K562 (cell line): ENCODE measurements around the gene CLIC1. TPM values are rescaled to one million over a fixed set of nuclear protein-coding genes. Genes with fewer than 3 reads are reported as not detected.
A peak's percentile ranks its signal among the peaks of the same experiment; 100 is the strongest.

Experiments
- ATAC-seq: fragments of 200-7000 bp; cut with Tn5 transposase; 3 replicates; pipeline ENCODE4 v1.9.1; 2020; ENCODE audit warnings: moderate library complexity
- BruUV-seq: library from RNA; stranded (reverse); fragments of 400-500 nt; replicated peaks from 2 replicates; lab custom pipeline; 2021; lab: Mats Ljungman, UMichigan
- CTCF ChIA-PET: fragments of 300-600 bp; formaldehyde crosslinking; extraction: SDS; loops from one replicate; lab custom pipeline; 2021; ENCODE audit warnings: low intra/inter-chr PET ratio; lab: Yijun Ruan, JAX
- POLR2A ChIA-PET: fragments of 300-600, 350-650 bp; sonication (Branson Sonifier 250); formaldehyde crosslinking; extraction: SDS; loops from one replicate; lab custom pipeline; 2021; ENCODE audit warnings: antibody characterized with exemption, inconsistent platforms; lab: Yijun Ruan, JAX
- DNase-seq, 4 experiments: peaks; one replicate each; pipeline versions ENCODE4 v3.0.0 to v3.0.0-alpha.2; 2011 to 2018; ENCODE audit warnings: low spot score in 3 of 4, mixed read lengths in 3 of 4; ENCODE audit errors: extremely low read depth in 1 of 4
- FAIRE-seq: peaks from 2 replicates; lab custom pipeline; 2011; peaks lifted over from hg19 to GRCh38; lab: Jason Lieb, UNC
- H2AFZ ChIP-seq: 2 replicates; pipeline ENCODE4 v1.6.0; 2011; ENCODE audit warnings: low read depth, low read length, control low read depth, inconsistent platforms
- H3K27ac ChIP-seq: fragments of 200-600 bp; 3 replicates; pipeline ENCODE4 v1.8.0; 2011; ENCODE audit warnings: low read depth, mild to moderate bottlenecking, control low read depth, inconsistent platforms, low read length, moderate library complexity, mixed read lengths; ENCODE audit errors: extremely low read depth
- H3K27me3 ChIP-seq, 2 experiments: fragments of 300-600 bp in 1 of 2; 2 replicates in 1 of 2; 3 replicates in 1 of 2; pipeline versions ENCODE4 v1.6.0 to v1.8.0; 2011; ENCODE audit warnings: inconsistent platforms in 2 of 2, low read length in 2 of 2, mild to moderate bottlenecking in 1 of 2, mixed read lengths in 1 of 2, moderate library complexity in 1 of 2; ENCODE audit not compliant: control insufficient read depth in 2 of 2, insufficient read depth in 2 of 2
- H3K36me3 ChIP-seq: fragments of 300-600 bp; 3 replicates; pipeline ENCODE4 v1.8.0; 2011; ENCODE audit warnings: mild to moderate bottlenecking, low read length, inconsistent platforms; ENCODE audit not compliant: control insufficient read depth, insufficient read depth
- H3K4me1 ChIP-seq, 2 experiments: fragments of 200-600 bp in 1 of 2; replicated peaks in 1 of 2; 2 replicates in 1 of 2; 3 replicates in 1 of 2; pipeline versions ENCODE4 v1.5.1 to v1.8.0; 2011; ENCODE audit warnings: inconsistent platforms in 2 of 2, low read length in 2 of 2, mild to moderate bottlenecking in 1 of 2, mixed read lengths in 1 of 2, moderate library complexity in 1 of 2; ENCODE audit not compliant: control insufficient read depth in 2 of 2, insufficient read depth in 2 of 2
- H3K4me2 ChIP-seq: 2 replicates; pipeline ENCODE4 v1.6.1; 2011; ENCODE audit warnings: low read length, control low read depth, inconsistent platforms, mixed read lengths; ENCODE audit not compliant: insufficient read depth
- H3K4me3 ChIP-seq: fragments of 200-600 bp; sonication (generic), shearing (Covaris generic); 2 replicates; pipeline ENCODE4 v1.5.1; 2016; ENCODE audit warnings: control low read depth, inconsistent platforms
- H3K79me2 ChIP-seq: fragments of 200-600 bp; 3 replicates; pipeline ENCODE4 v1.8.0; 2011; ENCODE audit warnings: low read length, inconsistent platforms; ENCODE audit not compliant: control insufficient read depth, insufficient read depth
- H3K9ac ChIP-seq, 2 experiments: 2 replicates each; pipeline versions ENCODE4 v1.6.0 to v1.6.1; 2011; ENCODE audit warnings: low read depth in 2 of 2, low read length in 2 of 2, control low read depth in 1 of 2, inconsistent platforms in 1 of 2, mild to moderate bottlenecking in 1 of 2, mixed read lengths in 1 of 2; ENCODE audit not compliant: insufficient read depth in 1 of 2
- H3K9me1 ChIP-seq: one replicate; pipeline ENCODE4 v1.6.0; 2011; ENCODE audit warnings: inconsistent platforms, mild to moderate bottlenecking, low read length, moderate library complexity; ENCODE audit not compliant: control insufficient read depth, insufficient read depth
- H3K9me3 ChIP-seq: replicated peaks from 2 replicates; pipeline ENCODE4 v1.5.1; 2011; ENCODE audit warnings: low read depth, low read length, inconsistent platforms; ENCODE audit not compliant: control insufficient read depth, insufficient read depth
- H4K20me1 ChIP-seq: replicated peaks from 2 replicates; pipeline ENCODE4 v1.6.1; 2011; ENCODE audit warnings: low read length, inconsistent platforms, mixed read lengths; ENCODE audit not compliant: control insufficient read depth, insufficient read depth
- BDP1 ChIP-seq: IDR thresholded peaks from 3 replicates; pipeline ENCODE4 v1.6.1; 2011; ENCODE audit not compliant: insufficient read length, insufficient read depth
- KLF1 ChIP-seq: fragments of 450-650 bp; IDR thresholded peaks from 2 replicates; pipeline ENCODE4 v1.6.1; 2016; ENCODE audit warnings: missing genetic modification characterization, missing compliant biosample characterization
- MAX ChIP-seq: sonication (generic); formaldehyde crosslinking; IDR thresholded peaks from 2 replicates; pipeline ENCODE4 v1.9.0; 2022; ENCODE audit warnings: mild to moderate bottlenecking, missing genetic modification reagents
- MBD2 ChIP-seq: sonication (generic); IDR thresholded peaks from 2 replicates; pipeline ENCODE4 v1.6.1; 2016; ENCODE audit warnings: low read depth, borderline replicate concordance
- MLX ChIP-seq, 2 experiments: fragments of 450-650 bp in 1 of 2; sonication (generic) in 1 of 2; formaldehyde crosslinking; conservative IDR thresholded peaks; 2 replicates each; pipeline versions ENCODE4 v1.4.0 to v1.8.1; 2020 to 2022; ENCODE audit warnings: mild to moderate bottlenecking in 1 of 2, missing genetic modification reagents in 1 of 2
- SUPT5H ChIP-seq: fragments of 450-650 bp; IDR thresholded peaks from 2 replicates; pipeline ENCODE4 v1.6.1; 2016
- TOE1 ChIP-seq, 2 experiments: fragments of 450-650 bp in 1 of 2; sonication (generic) in 1 of 2; formaldehyde crosslinking in 1 of 2; IDR thresholded peaks; 2 replicates each; pipeline versions ENCODE4 v1.7.1 to v1.8.0; 2016 to 2022; ENCODE audit warnings: borderline replicate concordance in 2 of 2, mild to moderate bottlenecking in 2 of 2, antibody characterized with exemption in 1 of 2, inconsistent platforms in 1 of 2, low read depth in 1 of 2, missing genetic modification reagents in 1 of 2, moderate library complexity in 1 of 2
- ZC3H11A ChIP-seq: IDR thresholded peaks from 2 replicates; pipeline ENCODE4 v1.6.1; 2012; ENCODE audit warnings: low read depth, low read length, improper control_type of control experiment
- ZNF263 ChIP-seq: sonication (generic); formaldehyde crosslinking; IDR thresholded peaks from 2 replicates; pipeline ENCODE4 v1.8.0; 2022; ENCODE audit warnings: mild to moderate bottlenecking, missing genetic modification reagents, borderline replicate concordance
- WGBS: fragments of 100-300 bp; shearing (Covaris generic); methylation state at CpG from one replicate; pipeline ENCODE4 v1.1.6; 2016; ENCODE audit warnings: low coverage, mixed read lengths; ENCODE audit not compliant: insufficient coverage; ENCODE audit errors: missing lambda C conversion rate; 5-methylcytosine and 5-hydroxymethylcytosine counted together
- in situ Hi-C: fragments of 300-500 bp; cut with MboI; formaldehyde crosslinking; loops from 4 replicates; pipeline ENCODE4 v1.15.0; 2018; ENCODE audit warnings: inconsistent platforms, mixed read lengths
- intact Hi-C: fragments of 100-400 bp; cut with micrococcal nuclease; formaldehyde crosslinking; loops from 2 replicates; pipeline ENCODE4 v1.14.2; 2022
- polyA plus RNA-seq, 8 experiments: library from polyadenylated mRNA; depleted of rRNA in 4 of 8; stranded (reverse) in 5 of 8; unstranded in 3 of 8; fragments of >200 nt; fragmentation: Nextera tagmentation in 2 of 8; fragmentation: Illumina TruSeq in 1 of 8; extraction: Ambion mirVana in 2 of 8; extraction: Trizol in 1 of 8; gene quantifications; 2 replicates each; pipeline versions ENCODE4 v1.2.1 to v1.2.3, GENCODE V29; 2011 to 2014; ENCODE audit warnings: inconsistent platforms in 1 of 8, missing spikeins in 1 of 8
- total RNA-seq, 7 experiments: library from RNA; depleted of rRNA in 6 of 7; stranded (reverse); fragments of >200 nt in 6 of 7; fragmentation: Illumina TruSeq in 2 of 7; extraction: Trizol in 2 of 7; gene quantifications; 2 replicates each; pipeline versions ENCODE4 v1.2.1 to v1.2.3, GENCODE V29; 2011 to 2021; ENCODE audit warnings: low replicate concordance in 1 of 7

CLIC1 gene
- total and polyA plus RNA-seq, 9 of the 15 experiments (the other 6 are each of a cell fraction or from before 2014, with no cell fraction given), result 1,267 to 2,419 (median 1,808) TPM

GRCh38 chr6:31715022-31715958, 21.0 kb downstream of the CLIC1 start, which contains the start of gene LY6G6D:
TSS of gene LY6G6D (plus strand) at chr6:31715348. CDS start at chr6:31715356, 8 bp downstream.
- Histone ChIP-seq H3K79me2 (no peaks in the 10 kb centered on the region), H3K4me2 (no peak within 1 kb of the TSS), H3K9me3 (no peaks in the 10 kb centered on the region), H3K9ac (peak within 1 kb of the TSS in 1 of 2 experiments; percentile 81; a peak in 2 of 4 replicates), H3K27ac (no peak within 1 kb of the TSS), H3K36me3 (no peaks in the 10 kb centered on the region), H3K27me3 (no peaks in the 10 kb centered on the region), H3K4me1 (peaks cover 31 to 42% of the 10 kb centered on the region in 2 experiments), H3K4me3 (no peak within 1 kb of the TSS), H2AFZ (peak within 1 kb of the TSS; percentile 49), H4K20me1 (no peaks in the 10 kb centered on the region), H3K9me1 (no peaks in the 10 kb centered on the region)
- TF ChIP-seq BDP1 (no peak), ZNF263 (0 out of 2 replicates have a peak, but pooled peaks have one; percentile 24), ZC3H11A (no peak), MAX (CRISPR knock-in tag) (0 out of 2 replicates have a peak, but pooled peaks have one; percentile 14), TOE1 (IDR thresholded peaks at IDR 0.05; ENCODE audit: borderline replicate concordance) (no peak), TOE1 (CRISPR knock-in tag; IDR thresholded peaks at IDR 0.05; ENCODE audit: borderline replicate concordance, low read depth) (no peak), MLX (CRISPR knock-in tag; conservative IDR thresholded peaks at IDR 0.05) (no peak), SUPT5H (no peak), MBD2 (no peak), KLF1 (tag) (no peak)
- DNase-seq (no peak), FAIRE-seq (no peak), ATAC-seq (no peak)
- BruUV-seq, result no TSS peak
- in situ Hi-C loops (no loop called here), intact Hi-C loops (no loop called here)
- CTCF ChIA-PET, result no interaction called here
- POLR2A ChIA-PET, result interaction anchor here (0.6 to 12.4 kb wide), 13 partner anchors 9 to 241 kb away, joined by 3 to 223 read pairs (median 5); partner anchors contain the start of genes ABHD16A, BAG6, C2 and DDAH2
- WGBS, result 66% methylated on average over 15 of the region's 16 CpGs
